Measurements from ENCODE around the gene MRPS15.

DNA sequence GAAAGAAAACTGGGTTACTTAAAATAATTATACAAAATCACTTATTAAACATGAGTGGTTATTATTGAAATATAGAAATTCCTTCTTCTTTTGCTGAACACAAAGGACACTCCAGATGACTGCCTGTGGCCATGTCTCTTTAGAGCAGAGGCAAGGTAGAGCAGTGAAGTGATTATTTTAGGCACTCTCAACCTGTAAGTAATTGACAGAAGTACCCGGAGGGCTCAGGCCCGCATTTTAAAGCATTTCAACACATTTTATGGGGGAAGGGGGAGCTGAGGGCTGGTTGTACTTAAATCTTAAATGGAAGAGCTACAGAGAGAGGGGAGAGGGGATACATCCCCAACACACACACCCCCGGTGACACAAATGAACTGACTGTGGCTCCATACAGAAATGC is 24.1 kb downstream of the MRPS15 start:
- TF ChIP-seq POLR2A (IDR thresholded peaks at IDR 0.05) = no peak
- TF ChIP-seq, protein P1, sequence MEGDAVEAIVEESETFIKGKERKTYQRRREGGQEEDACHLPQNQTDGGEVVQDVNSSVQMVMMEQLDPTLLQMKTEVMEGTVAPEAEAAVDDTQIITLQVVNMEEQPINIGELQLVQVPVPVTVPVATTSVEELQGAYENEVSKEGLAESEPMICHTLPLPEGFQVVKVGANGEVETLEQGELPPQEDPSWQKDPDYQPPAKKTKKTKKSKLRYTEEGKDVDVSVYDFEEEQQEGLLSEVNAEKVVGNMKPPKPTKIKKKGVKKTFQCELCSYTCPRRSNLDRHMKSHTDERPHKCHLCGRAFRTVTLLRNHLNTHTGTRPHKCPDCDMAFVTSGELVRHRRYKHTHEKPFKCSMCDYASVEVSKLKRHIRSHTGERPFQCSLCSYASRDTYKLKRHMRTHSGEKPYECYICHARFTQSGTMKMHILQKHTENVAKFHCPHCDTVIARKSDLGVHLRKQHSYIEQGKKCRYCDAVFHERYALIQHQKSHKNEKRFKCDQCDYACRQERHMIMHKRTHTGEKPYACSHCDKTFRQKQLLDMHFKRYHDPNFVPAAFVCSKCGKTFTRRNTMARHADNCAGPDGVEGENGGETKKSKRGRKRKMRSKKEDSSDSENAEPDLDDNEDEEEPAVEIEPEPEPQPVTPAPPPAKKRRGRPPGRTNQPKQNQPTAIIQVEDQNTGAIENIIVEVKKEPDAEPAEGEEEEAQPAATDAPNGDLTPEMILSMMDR (IDR thresholded peaks at IDR 0.05) = no peak
